NCI-H446 (cell line): ENCODE results near the gene HOXA5.

Experiments
- DNase-seq, 2 experiments: peaks; one replicate each; lab custom pipeline; 2025; lab: John Stamatoyannopoulos, UW

Gene HOXA5

DNA sequence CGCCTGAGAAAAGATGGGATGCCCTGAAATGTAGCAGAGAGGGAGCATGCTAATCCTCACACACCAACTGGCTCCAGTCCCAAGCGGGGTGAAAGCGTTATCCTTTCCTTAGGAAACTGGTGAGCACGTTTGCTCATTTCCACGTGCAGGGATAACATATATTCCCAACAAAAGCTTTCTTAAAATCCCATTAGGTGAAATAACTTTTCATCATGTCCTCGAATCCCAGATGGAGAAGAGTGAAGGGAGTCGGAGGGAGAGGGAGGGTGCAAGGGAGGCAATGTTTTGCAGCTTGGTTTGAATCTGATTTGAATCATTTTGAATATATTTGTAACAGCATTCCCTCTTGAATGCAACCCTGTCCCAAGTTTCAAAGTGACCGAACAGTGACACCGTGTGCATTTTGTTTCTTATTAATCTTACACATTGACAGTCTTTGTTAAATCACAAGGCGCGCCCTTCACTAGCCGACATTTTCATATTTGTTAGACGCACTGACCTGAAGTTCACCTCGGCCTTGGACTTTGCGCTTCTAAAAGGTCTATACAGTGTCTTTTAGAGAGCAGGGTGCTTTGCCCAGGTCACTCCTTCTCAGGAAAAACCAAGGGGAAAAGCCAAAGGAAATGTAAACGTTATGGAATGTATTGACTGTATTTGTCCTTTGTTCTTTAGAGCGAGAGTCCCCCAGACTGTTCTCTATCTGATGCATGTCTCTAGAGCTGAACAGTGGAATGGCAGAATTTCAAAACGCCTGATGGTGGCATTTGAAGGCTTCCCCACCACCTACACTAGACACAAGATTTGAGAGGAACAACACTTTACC is 9.9 kb downstream of the HOXA5 start:
- no peak for DNase-seq

DNA sequence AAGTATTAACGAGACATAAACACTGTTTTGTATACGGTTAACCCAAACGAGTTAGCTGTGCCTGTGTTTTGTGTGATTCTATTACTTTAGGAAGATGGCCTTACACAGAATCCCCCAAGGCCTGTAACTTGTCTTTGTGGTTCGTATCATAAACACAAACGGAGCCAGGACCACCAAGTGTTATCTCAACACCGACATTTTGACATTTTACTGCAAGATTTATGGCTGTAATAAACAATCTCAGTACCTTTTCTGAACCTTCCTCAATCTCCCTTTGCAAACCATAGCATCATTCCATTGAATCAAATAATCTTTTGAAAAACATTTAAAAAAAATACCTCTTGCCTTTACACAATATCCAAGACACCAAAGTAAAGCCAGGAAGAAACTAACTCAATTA is 10.5 kb downstream of the HOXA5 start:
- DNase-seq = no peak

DNA sequence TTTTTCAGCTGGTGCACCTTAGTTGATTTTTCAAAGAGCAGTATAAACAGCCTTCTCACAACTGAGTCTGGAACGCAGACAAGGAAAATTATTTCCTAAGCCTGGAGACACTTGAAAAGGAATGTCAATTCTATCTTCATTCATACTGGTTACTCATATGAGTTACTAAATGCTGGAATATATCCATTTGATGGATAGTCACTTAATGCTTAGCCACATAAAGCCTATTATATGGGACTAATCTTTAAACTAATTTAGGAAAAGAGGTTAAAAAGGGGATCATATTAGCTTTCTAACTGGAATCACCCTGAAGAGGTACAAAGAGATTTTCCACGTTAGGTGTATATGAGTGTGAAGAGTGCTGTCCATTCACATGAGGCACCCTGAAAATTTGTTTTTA is 11.3 kb downstream of the HOXA5 start:
- DNase-seq = no peak

DNA sequence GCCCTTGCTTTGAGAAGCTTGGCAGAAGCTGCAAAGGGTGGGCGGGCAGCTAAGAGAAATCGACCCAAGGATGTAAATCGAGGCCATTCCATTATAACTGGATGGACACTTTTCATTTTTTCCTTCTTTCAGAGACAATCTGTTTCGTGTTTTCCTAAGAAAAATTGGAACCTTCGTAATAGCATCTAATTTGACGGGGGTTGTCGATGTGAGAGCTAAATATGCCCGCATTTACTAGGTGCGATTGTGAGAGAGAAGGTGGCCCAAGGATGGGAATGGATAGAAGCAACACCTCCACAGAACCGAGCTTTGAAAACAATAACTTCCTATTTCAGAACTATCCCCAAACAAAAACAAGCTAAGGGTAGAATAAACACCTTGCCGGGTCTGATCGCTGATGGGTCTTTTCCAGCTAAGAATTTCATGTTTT is 12.1 kb downstream of the HOXA5 start:
- DNase-seq = no peak

DNA sequence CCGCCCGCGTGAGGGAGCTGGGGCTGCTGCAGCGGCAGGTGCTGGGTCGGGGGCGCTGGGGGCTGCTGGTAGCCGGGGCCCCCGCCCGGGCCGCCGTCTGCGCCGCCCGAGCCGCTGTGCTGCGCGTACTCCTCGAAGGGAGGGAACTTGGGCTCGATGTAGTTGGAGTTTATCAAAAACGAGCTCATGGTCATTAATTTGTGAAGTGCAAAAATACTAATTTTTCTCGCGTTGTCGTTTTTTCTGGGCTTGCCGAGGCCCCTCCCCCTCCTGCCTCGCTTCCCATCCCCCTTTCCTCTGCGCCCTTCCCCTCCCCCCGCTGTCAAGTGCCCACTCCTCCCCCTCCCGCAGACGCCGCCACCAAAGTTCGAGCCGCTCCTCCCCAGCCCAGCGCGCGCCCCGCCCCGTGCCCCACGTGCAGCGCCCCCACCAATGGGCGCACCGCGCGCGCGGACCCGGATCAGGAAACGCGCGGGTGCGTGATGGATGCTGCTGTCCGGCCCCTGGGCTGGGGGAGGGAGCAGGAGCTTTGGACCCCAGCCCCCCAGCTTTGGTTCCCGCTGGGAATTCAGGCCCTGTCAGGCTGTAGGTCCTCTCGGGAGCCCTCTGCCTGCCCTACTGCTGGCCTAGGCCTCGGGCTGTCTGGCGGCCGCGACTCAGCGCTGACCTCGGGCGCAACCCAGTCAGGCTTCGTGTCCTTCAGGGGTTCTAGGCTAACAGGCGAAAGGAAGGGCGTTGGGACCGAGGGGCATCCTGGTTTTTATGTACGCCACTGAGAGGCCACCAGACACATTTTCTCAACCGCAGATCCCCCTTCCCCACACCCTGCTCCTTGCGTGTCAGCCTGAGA is 12.7 kb downstream of the HOXA5 start, which contains the start of gene HOXA4:
Gene HOXA4 (minus strand): TSS at position 218 of the 850 bp plus-strand sequence. CDS start 24 bp downstream, at position 194.
- DNase-seq = peak in 1 of 2 experiments; percentile 33

DNA sequence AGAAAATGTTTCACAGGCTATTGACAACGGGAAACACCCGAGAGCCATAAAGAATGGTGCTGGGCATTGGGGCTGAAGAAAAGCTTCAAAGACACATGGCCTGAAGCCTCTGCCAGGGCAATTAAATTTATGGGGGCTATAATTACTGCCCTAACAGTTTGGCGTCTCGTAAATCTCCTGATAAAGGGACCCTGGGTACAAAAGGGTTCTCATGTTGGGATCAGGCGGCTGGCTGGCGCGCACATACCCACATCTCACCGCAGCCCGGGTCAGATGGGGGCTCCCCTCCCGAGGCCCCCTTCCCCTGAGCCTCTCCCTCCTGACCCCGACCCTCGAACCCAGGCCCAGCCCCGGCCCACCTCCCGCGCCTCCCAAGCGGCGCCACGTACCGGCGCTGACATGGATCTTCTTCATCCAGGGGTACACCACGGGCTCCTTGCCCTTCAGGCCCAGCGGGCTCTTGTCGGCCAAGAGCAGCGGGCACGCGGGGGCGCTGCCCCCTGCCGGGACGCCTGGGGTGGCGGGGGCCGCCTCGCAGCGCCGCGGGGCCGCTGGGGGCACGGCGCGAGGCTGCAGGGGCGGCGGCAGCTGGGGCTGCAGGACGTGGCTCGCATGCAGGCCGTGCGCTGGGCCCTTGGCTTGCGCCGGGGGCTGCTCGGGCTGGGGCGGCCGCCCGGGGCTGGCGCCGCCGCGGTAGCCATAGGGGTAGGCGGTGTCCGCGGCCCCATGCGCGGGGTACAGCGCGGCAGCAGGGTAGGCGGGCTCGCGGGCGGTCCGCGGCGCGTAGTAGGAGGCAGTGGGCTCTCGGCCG is 13.5 kb downstream of the HOXA5 start:
- no peak for DNase-seq

DNA sequence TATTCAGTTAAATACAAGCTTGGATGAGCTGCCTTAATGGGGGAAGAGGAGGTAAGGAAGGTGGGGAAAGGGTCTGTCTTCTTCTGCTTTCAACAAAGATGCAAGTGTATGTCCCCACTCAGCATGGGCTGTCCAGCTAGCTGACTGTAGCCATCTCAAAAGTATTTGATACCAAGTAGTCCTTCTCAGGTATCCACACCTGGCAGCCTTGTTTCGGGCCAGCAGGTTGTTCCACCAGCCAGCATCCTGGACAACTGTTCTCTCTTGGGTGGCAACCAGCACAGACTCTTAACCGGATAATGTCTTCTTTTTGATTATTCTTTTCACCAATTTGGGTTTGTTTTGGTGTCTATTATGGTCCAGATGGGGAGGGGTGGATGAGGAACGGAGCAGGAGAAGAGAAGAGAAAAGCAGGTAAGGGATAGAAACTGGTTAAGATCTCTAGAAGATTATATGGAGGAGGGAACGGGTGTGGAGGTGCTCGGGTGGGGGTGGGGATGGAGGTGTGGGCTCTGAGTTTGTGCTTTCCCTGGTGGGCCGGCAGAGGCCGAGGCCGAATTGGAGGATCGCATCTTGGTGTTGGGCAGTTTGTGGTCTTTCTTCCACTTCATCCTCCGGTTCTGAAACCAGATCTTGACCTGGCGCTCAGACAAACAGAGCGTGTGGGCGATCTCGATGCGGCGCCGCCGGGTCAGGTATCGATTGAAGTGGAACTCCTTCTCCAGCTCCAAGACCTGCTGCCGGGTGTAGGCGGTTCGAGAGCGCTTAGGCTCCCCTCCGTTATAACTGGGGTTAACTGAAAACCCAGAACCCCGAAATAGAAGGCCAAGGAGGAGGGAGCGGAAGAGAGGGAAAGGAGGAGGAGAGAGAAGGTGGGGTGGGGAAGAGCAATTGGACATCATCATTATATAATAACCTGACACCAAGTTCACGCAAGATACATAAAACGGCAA is 14.4 kb downstream of the HOXA5 start:
- no peak for DNase-seq

DNA sequence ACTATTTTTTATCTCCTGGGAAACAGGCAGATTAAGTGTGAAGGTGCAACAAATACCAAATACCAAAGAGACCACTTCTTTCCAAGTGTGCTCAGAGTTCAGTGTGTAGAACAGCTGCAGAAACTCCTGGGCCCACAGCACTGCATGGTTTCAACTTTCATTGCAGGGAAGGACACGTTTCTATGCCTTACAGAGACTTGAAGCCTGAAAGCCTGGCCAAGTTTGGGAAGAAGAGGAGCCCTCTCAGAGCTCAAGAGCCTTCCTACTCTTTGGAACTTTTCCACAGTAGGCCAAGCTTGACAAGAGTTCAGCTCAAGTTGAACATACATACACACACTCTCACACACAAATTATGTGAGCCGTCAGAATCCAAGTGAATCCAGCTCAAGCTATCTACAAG is 15.4 kb downstream of the HOXA5 start:
- DNase-seq = no peak

DNA sequence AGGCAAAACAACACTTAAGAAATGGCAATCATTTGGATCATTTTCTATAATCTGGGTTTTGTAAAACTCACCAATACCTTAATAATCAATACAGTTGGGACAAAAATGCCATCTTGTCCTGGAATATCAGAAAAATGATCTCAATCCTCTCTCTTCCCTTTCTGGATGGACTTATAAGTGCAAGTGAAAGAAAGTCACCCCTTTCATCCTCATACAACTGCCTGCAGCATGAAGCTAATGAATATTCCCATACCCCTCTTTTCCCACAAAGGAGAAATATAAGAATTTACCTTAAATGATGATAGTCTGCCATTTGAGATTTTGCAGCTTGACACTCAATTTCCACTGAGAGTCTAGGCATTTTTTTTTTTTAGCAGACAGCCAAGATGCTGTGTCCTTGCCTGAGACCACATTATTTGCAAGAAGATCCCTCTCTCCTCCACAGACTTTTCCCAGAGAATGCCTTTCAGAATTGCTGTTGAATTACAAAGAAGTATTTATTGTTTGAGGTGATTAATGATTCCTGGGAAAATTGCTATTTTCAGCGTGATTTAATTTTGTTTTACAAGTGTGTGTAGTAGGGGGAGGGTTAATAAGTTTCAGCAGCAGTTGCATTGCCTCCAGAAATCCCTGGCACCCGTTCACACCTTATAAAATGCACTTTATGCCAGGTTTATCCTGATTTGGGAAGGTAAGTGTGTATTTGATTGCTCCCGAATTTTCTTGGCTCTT is 16.7 kb downstream of the HOXA5 start:
- no peak for DNase-seq

DNA sequence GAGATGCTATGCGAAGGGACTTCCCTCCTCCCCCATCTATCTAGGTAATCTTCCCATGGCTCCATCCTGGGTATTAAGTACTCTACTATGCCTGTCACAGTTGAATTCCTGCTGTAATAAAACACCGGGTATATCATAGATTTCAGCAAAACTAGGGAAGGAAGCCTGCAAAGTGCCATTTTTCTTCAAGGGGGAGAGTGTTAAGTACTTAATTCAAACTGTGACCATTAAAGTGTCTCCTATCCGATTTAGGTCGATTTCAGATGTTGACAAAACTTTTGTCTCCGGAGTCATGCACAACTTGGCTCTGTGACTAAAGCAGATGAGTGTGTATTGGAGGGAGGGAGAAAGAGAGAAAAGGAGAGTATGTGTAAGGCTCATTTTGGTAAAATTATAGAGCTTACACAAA is 17.5 kb downstream of the HOXA5 start:
- no peak for DNase-seq

DNA sequence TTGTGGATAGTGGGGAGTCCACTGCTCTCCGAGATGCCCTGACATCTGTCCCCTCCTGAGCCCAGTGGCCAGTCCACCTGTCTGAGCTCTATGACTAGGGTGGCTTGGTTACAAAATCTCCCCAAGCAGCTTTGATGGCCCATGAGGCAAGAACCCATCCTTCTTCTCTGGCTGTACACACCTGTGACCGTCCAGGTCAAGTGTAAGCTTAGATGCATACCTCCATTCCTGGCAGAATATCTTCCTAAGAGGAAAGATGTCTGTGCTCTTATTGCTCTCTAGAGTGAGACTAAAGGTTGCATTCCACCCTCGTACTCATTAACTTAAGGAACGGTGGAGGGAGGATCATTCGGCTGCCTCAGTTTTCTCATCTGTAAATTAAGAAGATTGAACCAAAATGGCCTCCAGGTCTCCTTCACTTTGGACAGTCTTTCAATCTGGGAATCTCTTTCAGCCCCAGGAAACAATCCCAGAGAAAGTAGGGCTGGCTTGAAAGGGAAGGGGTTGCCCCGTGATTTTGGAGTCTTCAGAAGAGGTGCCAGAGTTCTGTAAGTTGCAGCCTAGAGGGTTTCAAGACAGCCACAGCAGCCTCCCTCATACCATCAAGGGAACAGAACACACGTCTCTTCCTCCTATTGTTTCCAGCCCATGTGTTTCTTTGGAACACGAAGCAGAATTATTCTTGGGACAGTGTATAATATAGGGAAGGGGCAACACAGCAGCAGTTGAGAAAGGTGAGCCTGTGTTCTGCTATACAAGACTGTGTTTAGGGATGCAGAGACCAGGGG is 18.4 kb downstream of the HOXA5 start:
- no peak for DNase-seq

DNA sequence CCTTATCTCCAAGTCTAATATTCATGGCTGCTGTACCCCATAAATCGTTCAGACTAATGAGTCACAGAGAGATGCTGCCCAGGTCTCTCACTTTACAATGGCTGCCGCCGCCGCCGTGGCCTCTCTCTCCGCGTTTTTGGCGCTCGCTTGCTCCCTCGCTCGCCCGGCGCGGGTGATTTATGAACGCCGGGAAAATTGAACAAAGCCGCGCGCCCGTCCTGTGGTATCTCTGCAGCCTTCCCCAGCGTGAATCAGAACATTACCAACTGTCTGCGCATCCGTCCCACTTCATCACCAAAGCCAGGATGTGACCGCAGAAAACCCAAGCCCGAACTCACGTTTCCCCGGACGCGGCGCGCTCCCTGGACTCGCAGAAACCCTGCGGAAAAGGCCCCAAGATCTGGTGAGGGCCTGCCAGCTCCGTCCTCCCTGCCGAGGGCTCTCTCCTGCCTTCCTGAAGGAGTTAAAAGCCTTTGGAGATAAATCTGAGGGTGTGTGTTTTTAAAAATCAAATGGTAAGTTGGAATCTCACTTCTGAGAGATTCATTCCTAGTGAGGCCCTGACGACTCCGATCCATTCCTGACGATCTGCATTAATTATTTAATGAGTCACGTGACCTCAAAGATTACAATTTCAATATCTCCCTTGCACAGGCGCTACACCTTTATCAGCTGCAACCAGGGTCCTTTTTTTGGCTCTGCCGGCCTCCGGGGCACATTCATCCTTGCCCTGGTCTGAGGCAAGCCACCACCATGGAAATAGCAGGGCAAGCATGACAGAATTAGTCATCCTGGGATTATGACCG is 19.2 kb downstream of the HOXA5 start:
- no peak for DNase-seq

DNA sequence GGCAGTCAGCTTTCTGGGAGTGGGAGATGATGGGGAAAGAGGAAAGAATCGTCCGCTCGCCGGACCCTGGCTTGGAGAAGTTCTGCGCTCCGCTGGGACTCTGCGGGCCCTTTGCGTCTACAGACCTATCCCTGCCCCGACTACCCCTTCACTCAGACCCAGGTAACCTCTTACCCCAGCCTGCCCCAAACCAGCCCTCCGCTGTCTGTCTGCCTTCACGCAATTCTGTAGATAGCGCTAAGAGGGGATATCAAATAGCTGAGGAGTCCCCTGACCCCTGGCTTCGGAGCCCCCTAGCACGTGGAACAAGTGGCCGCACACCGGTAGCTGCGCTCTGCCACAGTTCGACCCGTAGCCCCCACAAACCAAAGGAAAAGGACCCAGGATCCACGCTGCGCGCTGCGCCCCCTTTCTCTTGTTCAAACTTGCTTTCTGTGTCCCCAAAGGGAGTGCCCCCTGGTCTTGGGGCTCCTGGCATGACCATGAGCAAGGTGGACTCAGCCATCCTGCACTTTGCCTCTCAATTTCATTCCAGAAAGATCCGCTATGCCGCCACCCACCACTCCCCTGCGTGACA is 19.9 kb downstream of the HOXA5 start:
- no peak for DNase-seq

DNA sequence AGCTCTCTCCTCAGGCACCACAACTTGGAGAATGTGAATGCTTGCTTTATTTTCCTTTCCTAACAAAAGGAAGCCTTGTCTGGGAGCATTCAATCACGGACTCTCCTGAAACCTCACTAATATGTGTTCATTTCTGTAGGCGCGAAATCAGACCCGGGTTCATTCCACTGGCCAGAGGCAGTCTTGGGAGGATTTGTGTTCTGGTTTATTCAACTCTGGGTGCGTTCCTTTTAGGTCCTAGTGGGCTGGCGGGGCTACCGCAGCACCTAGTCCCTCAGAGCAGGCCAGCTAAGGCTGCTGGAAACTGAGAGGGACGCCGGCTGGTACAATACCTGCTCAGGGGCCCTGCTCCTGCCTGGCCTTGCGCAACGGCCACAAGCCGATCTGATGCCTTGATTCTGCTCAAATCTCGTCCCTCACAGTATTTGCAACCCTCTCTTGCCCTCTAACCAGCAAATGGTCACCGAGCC is 20.4 kb downstream of the HOXA5 start:
- DNase-seq = no peak

DNA sequence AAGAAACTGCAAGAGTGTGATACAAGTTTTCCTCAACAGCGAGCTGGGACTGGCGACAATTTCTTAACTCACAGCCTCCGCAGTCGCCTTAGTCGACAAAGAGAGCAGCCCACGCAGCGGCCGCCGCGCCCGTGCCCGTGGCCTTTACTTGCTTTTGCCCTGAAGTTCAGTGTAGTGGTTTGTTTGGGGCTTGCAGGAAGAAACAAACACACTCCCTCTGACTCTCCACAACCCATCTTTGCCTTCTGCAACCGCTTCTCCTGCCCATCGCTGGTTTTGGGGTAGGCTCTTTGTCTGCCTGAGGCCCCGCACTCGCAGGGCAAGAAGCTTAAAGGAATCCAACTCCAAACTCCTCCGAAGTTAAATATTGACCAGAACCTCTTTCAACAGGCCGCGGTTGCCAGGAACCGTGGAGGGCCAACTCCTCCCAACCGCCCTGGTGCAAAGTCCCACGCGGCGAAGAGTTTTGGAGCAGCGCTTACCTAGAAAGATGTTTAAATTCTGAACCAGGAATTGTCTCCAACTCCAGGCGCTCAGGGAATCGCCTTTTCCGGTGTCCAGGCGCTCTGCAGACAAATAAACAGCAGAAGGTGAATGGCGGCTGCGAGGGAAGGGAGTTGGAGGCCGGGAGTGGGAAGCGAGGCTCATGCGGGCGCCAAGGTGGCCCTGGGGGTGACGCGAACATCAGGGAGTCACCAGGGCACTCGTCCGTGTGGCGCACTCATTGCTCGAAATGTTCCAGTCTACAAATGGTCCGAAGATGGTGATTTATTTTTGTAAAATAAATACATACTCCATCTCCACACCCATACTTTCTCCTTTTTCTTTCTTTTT is 21.2 kb downstream of the HOXA5 start:
- DNase-seq = no peak

DNA sequence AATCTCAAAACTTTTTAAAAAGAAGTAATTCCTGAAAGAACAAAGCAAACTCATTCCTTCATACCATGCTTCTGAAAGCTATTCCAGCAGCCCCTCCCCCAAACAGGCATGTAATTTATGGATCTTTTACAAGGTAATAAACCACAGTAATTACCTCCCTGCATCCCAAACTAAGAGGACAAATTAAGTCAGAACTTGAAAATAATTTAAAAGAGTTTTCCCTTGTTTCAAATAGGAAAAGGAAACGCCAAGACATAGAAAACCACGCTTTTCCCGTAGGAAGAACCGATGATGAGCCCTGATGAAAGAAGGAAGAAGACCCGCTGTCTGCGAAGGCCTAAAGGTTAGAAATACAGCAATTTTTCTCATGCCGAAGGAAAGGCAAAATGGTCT is 21.8 kb downstream of the HOXA5 start:
- DNase-seq = no peak

DNA sequence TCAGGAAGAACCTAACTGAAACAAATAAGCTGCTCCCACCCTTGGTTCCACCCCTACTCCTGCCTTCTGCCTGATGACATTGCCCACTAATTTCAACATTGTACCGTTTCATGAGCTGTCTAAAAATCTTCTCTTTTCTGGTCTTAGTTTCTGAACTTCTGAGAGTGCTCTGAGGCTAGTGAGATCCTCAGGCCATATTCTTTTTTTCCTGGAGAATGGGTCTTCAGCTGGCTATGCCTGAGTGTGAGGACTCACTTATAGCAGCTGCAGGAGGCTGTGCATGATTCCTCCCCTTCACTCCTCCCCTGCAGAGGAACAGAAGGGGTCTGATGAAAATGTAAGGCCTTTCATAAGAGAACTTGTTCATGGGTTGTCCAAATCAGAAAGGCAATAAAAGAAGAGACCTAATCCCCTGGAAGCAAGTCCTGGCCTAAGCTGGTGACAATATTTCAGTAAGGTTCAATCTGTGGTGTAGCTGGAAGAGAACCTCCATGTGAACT is 24.0 kb downstream of the HOXA5 start:
- no peak for DNase-seq
